HG03045 (cell line): Measurements from ENCODE around the gene ABAT.
"Not testable (repeated sequence)": the region's sequence is repeated elsewhere in the genome, so short reads cannot be mapped to it uniquely, and the experiment has no call there.

Source experiments
- ATAC-seq: cut with Tn5 transposase; IDR thresholded peaks from one replicate; pipeline ENCODE4 v1.9.1; 2021; ENCODE audit warnings: mild to moderate bottlenecking, moderate library complexity; ENCODE audit not compliant: unreplicated experiment

Gene ABAT

DNA sequence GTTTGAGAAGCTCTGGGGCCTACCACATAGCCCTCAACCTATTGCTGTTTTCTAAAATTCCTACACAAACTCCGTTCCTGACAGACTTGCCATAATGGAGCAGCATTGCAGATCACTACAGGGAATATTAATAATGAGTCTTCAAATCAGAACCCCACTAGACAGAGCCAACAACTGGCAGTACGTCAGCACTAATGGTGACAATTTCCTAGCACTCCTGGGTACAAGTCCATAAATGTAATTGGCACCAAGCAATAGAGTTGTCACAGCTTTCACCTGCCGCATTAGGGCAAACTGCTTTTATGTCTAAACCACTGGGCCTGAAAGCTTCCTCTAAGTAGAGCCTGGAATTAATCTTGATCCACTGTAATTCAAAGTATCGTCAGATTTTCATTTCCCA is 25.5 kb upstream of the ABAT start:
- no peak for ATAC-seq

DNA sequence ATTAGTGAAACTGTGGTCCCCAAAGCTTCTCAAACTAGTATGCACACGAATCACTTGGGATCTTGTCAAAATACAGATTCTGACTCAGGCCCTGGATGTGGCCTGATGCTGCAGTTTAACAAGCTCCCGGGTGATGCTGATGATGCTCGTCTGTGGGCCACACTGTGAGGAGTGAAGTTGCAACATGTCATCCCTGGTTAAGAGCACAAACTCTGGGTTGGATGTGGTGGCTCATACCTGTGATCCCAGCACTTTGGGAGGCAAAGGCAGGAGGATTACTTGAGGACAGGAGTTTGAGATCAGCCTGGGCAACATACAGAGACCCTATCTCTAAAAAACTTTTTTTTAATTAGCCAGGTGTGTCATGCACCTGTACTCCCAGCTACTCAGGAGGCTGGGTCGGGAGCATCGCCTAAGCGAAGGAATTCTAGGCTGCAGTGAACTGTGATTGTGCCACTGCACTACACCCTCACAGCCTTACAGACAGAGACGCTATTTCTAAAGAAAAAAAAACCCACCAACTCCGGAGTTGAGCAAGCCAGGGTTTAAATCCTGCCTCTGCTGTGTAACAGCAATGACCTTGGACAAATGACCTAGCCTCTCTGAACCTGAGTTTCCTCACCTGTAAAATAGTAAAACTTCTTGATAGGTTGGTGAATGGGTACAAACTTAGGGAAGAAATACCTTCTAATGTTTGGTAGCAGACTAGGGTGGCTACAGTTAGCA is 24.4 kb upstream of the ABAT start:
- no peak for ATAC-seq

DNA sequence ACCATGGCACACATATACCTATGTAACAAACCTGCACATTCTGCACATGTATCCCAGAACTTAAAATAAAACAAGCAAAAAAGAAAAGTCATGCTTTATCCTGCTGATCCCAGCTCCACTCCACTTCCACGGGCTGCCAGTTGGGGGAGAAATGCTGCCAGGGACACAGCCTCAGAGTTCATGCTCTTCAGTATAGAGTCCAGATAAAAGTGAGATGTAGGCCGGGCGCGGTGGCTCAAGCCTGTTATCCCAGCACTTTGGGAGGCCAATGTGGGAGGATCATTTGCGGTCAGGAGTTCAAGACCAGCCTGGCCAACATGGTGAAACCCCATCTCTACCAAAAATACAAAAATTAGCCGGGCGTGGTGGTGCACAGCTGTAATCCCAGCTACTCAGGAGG is 22.5 kb upstream of the ABAT start:
- ATAC-seq = not testable (repeated sequence)

DNA sequence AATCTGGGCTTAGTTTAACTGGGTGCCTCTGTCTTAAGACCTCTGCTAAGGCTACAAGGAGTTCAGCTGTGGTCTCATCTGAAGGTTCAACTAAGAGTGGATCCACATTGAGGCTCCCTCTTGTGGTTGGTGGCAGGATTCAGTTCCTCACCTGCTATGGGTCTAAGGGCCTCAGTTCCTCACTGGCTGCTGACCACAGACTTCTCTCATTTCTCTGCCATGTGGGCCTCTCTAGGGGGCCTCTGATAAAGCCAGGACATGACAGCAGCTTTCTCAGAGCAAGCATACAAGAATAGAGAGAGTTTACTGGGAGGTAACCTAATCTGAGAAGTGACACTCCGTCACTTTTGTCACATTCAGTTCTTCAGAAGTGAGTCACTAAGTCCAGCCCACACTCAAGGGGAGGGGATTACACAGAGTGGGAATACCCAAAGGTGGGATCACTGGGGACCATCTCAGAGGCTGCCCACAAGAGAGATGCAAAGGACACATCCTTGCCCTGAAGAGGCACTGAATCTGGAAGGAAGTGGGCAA is 19.2 kb upstream of the ABAT start:
- ATAC-seq = peak; percentile 36

DNA sequence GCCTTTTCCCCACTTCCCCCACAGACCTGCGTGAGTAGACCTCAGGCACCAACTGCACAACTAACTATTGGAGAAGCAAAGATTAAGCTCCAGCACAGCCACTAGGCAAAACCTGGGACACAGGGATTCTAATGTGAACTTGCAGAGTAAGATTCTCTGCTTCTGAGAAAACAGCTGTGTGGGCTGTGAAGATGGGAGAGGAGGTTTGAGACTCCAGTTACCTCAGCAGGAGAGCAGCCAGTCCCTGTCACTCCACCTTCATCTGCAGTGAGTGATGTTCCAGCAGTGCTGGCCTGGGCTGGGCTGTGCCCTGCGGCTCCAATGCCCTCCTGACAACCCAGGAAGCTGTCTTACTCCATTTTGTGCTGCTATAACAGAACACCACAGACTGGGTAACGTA is 18.0 kb upstream of the ABAT start:
- no peak for ATAC-seq

DNA sequence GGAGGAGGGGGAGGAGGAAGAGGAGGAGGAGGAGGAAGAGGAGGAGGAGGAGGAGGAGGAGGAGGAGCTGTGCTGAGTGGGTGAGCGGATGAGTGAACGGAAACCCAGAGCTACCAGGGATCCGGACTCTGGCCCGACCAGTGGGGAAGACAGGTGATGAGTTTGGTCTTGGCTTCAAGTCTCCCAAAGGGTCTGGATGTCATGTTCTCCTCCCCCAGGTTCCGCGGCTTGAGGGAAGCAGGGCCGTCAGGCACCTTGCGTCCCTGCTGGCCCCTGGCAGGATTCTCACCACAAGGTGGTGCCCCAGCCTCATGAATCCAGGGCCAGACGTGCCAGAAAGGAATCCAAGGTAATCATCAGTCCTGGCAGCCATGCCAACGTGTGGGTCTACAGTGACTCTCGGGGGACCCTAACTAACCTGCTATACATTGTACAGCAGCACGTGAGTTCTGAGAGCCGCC is 13.5 kb upstream of the ABAT start:
- no peak for ATAC-seq

DNA sequence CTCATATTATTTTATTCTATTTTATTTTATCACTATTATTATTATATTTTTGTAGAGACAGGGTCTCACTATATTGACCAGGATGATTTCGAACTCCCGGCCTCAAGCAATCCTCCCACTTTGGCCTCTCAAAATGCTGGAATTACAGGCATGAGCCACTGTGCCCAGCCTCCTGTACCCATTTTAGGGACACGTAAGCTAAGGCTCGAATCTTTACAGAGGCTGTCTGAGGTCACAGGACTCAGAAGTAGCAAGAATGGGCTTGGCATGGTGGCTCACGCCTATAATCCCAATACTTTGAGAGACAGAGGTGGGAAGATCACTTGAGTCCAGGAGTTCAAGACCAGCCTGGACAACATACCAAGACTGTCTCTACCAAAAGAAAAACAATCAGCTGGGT is 12.7 kb upstream of the ABAT start:
- no peak for ATAC-seq

DNA sequence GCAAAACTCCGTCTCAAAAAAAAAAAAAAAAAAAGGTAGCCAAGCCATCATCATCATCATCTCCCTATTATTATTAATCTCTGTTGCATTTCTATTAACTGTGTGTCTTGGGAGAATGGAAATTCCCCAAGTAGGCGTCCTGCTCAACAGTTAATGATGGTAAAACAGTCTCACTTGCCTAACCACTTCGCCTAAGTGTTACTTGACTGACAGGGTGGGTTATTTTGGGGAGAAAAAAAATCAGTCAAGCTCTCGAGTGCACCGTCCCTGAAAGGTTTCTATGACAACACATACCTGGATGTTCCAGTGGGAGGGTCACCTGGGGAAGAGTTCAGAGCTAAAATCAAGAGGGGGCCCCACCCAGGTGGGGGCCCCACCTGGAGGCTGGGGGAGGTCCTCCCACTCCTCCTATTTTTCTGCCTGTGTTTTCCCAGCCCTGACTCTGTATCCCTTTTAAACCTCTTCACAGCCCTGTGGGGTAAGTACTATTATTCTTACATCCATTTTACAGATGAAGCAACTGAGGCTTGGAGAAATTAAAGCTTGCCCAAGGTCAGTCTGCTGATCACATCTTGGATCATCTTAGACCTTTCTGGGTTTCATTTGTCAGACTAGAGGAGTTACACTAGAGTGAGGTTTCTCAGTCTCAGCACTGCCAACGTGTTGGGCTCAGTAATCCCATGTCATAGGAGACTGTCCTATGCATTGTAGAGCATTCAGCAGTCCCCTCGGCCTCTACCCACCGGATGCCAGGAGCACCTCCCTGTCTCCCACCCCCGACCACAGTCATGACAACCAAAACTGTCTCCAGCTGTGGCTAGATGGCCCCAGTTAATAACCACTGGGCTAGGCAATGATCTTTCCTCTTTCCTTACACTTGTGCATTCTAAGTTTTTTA is 11.0 kb upstream of the ABAT start:
- ATAC-seq = no peak

DNA sequence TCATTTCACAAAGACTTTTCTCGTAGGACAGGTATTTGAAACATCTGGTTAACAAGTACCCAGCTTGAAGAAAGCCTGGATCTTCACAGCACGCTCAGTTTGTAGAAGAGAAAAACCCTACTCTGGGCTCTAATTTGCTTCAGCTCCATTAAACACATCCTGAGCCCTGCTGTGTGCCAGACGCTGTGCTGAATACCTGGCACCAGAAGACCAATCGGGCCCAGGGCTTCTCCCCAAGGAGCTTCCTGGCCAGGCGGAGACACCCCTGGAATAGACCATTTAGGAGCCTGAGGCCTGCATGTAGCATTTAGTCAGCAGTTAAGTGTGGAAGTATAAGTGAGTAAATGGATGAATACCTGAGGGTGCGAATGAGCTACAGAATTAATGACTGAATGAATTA is 8.9 kb upstream of the ABAT start:
- ATAC-seq = no peak

DNA sequence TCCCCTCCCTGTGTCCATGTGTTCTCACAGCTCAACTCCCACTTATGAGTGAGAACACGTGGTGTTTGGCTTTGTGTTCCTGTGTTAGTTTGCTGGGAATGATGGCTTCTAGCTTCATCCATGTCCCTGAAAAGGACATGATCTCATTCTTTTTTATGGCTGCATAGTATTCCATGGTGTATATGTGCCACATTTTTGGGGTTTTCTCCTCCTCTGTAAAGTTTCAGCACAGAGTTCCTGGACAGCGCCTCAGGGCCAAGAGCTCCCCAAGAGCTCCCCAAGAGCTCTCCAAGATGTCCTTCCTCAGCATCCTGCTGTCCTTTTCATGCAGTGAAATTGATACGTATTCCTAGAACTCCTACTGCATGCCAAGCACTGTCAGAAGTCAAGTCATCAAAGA is 6.9 kb upstream of the ABAT start:
- no peak for ATAC-seq

DNA sequence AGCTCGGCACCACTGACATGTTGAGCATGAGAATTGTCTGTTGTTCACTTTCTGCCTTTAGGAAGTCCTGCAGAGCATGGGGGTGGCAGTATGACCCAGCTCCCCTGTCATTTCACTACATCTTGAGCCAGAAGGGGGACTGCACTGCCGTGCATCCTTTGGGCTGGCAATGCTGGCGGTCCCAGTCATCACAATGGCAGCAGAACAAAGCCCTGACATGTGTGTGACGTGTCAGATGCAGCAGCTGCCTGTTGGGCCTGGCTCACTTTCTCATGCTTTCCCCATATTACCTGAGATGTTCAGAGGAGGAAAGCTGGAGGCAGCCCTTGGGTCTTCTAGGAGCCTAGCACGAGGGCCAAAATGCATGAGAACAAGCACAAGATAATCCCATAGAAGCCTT is 6.3 kb upstream of the ABAT start:
- ATAC-seq = no peak

DNA sequence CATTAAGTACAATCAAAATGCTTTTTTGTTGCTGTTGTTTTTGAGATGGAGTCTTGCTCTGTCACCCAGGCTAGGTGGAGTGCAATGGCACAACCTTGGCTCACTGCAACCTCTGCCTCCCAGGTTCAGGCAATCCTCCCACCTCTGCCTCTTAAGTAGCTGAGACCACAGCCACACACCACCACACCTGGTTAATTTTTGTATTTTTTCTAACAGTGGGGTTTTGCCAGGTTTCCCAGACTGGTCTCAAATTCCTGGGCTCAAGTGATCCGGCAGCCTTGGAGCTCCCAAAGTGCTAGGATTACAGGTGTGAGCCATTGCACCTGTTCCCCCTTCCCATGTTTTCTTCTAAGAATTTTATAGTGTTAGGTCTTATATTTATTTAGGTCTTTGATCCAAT is 4.9 kb upstream of the ABAT start:
- no peak for ATAC-seq

DNA sequence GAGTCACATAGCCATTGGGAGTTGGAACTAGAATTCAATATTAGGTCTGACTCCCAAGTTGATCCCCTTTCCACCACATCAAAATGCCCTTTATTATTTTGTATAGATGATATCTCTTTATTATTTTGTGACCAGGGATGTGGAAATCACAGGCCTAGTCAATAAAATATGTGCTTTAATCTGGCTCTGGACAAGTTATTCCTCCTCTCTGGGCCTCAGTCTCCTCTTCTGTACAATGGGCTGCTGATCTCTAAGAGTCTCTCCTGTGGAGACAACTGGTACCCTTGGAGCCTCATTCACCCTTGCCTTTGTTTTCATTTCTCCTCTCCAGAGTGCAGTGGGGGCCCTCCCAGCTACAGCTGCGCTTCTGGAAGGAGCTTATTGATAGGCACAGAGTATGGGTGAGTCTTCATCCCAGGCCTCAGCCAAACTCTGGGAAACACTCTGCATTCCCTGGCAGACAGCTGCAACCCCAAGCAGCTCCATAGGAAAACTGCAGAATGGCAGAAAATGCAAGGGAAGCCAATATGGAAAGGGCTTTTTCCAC is 4.3 kb upstream of the ABAT start:
- no peak for ATAC-seq

DNA sequence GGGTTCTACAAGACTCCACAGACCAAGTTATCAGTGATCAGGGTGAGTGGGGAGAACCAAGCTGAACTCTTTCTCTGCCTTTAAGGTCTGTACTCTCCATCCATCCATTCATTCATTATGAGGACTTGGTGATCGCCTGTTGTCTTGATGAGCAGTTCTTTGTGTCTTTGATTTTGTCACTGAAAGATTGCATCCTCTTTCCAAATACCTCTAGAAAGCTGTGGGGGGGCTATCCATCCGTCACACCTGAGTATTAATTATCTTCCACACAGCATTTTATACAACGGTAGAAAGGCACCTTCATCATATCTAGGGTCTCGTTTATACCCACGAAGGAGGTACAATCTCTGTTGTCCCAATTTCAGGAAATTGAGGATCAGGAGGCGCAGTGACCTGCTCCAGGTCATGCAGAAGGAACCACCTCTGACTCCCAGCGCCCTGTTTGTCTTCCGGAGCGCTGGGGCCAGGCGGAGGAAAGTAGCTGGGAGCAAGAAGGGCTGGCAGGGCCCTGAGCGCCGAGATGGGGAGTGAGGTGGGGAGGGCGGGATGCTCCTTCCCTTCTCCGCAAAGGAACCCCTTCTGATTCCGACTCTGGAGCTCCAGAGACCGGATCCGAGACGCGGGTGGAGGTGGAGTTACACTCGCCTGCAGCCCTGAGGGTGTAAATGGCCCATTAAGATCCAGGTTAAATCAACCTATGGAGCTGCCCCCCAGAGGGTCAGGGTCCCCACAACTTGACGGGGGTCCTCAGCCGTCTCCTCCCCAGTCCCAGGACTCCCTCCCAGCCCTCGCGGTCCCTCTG is 605 bp upstream of the ABAT start:
- ATAC-seq = peak; percentile 31

DNA sequence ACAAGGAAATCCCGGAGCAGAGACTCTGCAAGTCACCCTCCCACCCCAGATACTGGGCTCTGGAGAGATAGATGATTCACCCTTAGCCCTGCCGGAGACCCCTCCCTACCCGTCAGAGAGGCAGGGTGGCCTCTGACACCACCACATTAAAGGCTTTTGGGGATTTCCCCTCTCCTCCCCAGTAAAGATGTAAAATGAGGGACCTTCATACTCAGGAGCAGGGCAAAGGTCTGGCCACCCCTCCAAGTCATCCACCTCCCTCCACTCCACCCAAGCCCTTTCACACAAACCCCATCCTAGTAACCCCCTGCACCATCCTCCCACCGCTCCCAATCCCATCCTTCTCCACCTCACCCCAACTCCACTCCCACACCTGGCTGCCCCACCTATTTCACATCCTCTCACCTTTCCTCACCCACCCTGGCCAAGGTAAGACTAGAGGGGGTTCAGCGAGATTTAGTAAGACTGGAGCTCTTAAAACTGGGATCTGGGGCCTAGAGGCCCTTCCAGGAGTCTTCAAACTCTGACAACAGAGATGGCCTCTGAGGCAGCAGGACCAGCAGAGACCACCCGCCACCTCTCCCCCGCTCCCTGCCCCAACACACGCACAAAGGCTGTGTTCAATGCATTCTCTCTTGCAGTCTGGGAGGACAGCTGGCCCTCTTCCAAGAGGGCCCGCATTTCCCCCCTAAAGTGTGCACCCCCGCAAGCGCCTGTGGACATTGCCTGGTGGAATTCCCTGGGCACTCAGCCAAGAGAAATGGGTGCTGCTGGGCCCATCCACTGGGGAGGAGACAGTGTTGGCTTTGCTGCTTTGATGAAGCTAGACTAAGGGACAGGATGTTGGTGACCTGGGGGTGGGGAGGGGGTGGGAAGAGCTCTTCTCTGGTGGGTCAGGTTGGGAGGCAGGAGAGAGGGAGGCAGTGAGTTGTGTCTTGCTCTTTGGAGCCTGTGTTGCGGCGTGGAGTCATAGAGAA is 1.1 kb downstream of the ABAT start:
- no peak for ATAC-seq

DNA sequence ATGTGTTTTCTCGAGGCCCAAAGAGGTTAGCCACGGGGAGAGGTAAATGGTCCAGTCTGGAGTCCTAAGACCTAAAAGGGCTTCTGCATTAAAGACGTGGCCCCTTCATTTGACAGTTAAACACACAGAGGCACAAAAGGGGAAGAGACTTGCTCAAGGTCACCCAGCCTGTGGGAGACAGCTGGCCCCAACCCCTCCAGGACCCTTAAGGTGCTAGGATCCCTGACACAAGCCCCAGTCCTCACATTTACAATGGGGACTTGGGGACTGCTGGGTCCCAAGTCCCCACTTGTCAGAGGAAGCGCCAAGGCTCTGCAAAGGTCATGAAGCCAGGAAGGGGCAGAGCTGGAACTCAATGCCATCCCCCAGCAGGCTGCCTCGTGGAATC is 1.7 kb downstream of the ABAT start:
- ATAC-seq = no peak

DNA sequence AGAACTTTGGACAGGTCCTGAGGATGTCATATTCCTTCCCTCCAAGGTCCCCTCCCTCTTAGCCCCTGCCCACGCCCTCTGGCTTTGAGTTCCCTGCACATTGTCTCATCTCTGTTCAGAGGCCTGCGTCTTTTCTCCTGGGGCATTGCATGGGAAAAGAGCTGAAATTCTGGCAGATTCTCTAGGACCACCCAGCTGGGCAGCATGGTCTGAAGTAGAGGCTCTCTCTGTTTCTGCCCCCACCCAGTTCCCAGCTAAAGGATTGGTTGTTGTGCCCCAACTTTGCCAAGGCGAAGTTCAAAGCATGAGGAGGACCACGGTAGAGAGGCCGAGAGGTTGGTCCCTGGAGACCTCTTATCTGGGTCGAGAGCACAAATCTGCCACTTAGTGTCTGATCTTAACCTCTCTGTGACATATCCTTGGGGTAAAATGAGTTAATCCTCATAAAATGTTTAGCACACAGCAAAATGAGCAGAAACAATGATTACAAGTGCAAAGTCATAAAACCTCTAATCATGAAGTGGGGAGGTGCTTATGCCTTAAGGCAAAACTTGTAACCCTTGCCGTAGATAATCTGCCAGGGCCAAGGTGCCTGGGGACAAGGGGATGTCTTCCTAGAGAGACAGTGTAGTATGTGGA is 2.4 kb downstream of the ABAT start:
- no peak for ATAC-seq

DNA sequence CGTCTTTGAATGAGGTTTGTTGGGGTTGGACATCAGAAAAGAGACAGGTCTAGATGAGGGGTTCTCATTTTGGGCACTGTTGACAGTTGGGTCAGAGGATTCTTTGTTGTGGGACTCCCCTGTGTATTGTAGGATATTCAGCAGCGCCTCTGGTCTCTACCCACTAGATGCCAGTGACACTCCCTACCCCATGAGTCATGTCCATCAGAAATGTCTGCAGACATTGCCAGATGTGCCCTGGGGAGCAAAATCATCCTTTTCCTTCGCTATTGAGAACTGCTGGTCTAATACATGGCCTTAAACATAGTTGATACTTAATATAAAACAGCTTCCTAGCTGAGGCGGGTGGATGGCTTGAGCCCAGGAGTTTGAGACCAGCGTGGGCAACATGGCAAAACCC is 3.1 kb downstream of the ABAT start:
- ATAC-seq = no peak
